Adrenal gland (tissue), 5 donors: ENCODE results near the gene HHAT.

Experiments used
- POLR2A ChIP-seq, 2 donors: fragments of 450-650 bp; IDR thresholded peaks; one replicate each; pipeline ENCODE4 v1.6.1; 2017; ENCODE audit warnings: antibody characterized with exemption in 2 of 2, mild to moderate bottlenecking in 2 of 2, moderate library complexity in 1 of 2
- TF ChIP-seq, protein P1 (sequence below), 6 experiments: fragments of 450-650 bp in 4 of 6; fragments of 200-600 bp in 2 of 6; sonication (generic) in 1 of 6; IDR thresholded peaks; 1 replicate in 5 of 6; 2 replicates in 1 of 6; pipeline versions ENCODE4 v1.5.1 to v1.8.0; 2016 to 2021; ENCODE audit warnings: antibody characterized with exemption in 6 of 6, mild to moderate bottlenecking in 2 of 6, moderate library complexity in 1 of 6
- donor health status: DM: no; HTN: no; CAD: no.

DNA sequence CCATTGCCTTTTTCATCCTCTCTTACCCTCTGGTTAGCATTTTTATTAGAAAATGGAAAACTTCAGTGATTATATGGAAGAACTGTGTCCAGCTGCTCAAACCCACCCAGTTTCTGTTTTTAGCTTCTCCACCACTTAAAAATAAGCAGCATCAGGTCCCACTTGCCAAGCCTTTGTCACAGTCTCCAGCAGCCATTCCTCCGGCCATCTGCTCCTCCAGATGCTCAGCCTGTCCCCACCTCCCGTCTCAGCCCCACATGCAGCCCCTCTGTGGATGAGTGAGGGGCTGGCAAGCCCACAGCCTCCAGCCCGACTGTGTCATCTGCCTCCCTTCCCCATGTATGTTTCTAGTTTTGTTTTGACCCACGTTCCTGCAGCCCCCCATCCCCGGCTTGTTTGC is 289.7 kb downstream of the HHAT start:
- TF ChIP-seq, protein P1, sequence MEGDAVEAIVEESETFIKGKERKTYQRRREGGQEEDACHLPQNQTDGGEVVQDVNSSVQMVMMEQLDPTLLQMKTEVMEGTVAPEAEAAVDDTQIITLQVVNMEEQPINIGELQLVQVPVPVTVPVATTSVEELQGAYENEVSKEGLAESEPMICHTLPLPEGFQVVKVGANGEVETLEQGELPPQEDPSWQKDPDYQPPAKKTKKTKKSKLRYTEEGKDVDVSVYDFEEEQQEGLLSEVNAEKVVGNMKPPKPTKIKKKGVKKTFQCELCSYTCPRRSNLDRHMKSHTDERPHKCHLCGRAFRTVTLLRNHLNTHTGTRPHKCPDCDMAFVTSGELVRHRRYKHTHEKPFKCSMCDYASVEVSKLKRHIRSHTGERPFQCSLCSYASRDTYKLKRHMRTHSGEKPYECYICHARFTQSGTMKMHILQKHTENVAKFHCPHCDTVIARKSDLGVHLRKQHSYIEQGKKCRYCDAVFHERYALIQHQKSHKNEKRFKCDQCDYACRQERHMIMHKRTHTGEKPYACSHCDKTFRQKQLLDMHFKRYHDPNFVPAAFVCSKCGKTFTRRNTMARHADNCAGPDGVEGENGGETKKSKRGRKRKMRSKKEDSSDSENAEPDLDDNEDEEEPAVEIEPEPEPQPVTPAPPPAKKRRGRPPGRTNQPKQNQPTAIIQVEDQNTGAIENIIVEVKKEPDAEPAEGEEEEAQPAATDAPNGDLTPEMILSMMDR (IDR thresholded peaks at IDR 0.05), result no peak
- no peak for TF ChIP-seq POLR2A (IDR thresholded peaks at IDR 0.05)
